GM21529 (cell line): ENCODE measurements around the gene SOBP.

ENCODE experiments used
- ATAC-seq: cut with Tn5 transposase; IDR thresholded peaks from one replicate; pipeline ENCODE4 v1.9.1; 2021; ENCODE audit not compliant: unreplicated experiment

Gene SOBP

GRCh38 chr6:107635057-107635515 is 145.2 kb downstream of the SOBP start:
- no peak for ATAC-seq

GRCh38 chr6:107636486-107636885 is 146.6 kb downstream of the SOBP start:
- no peak for ATAC-seq

- no peak for ATAC-seq
These were observed 147.7 kb downstream of the SOBP start for GRCh38 chr6:107637316-107638315.

GRCh38 chr6:107638493-107638892 is 148.6 kb downstream of the SOBP start:
- no peak for ATAC-seq

GRCh38 chr6:107639511-107639910 is 149.6 kb downstream of the SOBP start:
- no peak for ATAC-seq

GRCh38 chr6:107641071-107641470 is 151.2 kb downstream of the SOBP start:
- ATAC-seq: no peak

- ATAC-seq: no peak
These were observed 151.6 kb downstream of the SOBP start for GRCh38 chr6:107641500-107641941.

- ATAC-seq: peak; percentile 77
These were observed 152.4 kb downstream of the SOBP start for GRCh38 chr6:107642095-107642860.

GRCh38 chr6:107642861-107643328 is 153.0 kb downstream of the SOBP start:
- no peak for ATAC-seq

GRCh38 chr6:107644513-107644912 is 154.6 kb downstream of the SOBP start:
- ATAC-seq: no peak

GRCh38 chr6:107645740-107646139 is 155.8 kb downstream of the SOBP start:
- no peak for ATAC-seq

- ATAC-seq: no peak
These were observed 156.3 kb downstream of the SOBP start for GRCh38 chr6:107646176-107646575.

GRCh38 chr6:107646776-107647438 is 157.0 kb downstream of the SOBP start:
- no peak for ATAC-seq

GRCh38 chr6:107647439-107647948 is 157.6 kb downstream of the SOBP start:
- ATAC-seq: no peak

- no peak for ATAC-seq
These were observed 159.1 kb downstream of the SOBP start for GRCh38 chr6:107648983-107649382.

GRCh38 chr6:107652526-107653182 is 162.7 kb downstream of the SOBP start:
- ATAC-seq: no peak

GRCh38 chr6:107653183-107653580 is 163.3 kb downstream of the SOBP start:
- ATAC-seq: no peak

GRCh38 chr6:107653861-107654394 is 164.0 kb downstream of the SOBP start:
- ATAC-seq: no peak

- ATAC-seq: no peak
These were observed 164.8 kb downstream of the SOBP start for GRCh38 chr6:107654764-107655163.

- no peak for ATAC-seq
These were observed 165.3 kb downstream of the SOBP start for GRCh38 chr6:107655245-107655644.
